Measurements from ENCODE around the gene MCHR2. TPM values are rescaled to one million over a fixed set of nuclear protein-coding genes. Genes with fewer than 3 reads are reported as not detected.
"Not testable (repeated sequence)": the region's sequence is repeated elsewhere in the genome, so short reads cannot be mapped to it uniquely, and the experiment has no call there.

Gene MCHR2
- 0.01 TPM for polyA plus RNA-seq (2013, experiment 1 of 2)
- polyA plus RNA-seq (2013, experiment 2 of 2) = not detected

GRCh38 chr6:99993533-99994251 lies at the start of gene MCHR2:
Gene MCHR2 (minus strand): TSS chr6:99994223. CDS start chr6:99956147, 38,076 bp downstream.
- Histone ChIP-seq H3K79me2 (ENCODE audit: control insufficient read depth, insufficient read depth, low read length) (no peaks in the 10 kb centered on the region), H4K8ac (ENCODE audit: low read depth, low read length) (no peak within 1 kb of the TSS), H3K4ac (ENCODE audit: low read depth, low read length) (no peak within 1 kb of the TSS), H3K9ac (ENCODE audit: low read length) (peak within 1 kb of the TSS; percentile 27), H3K79me1 (ENCODE audit: low read length) (no peaks in the 10 kb centered on the region), H2AK5ac (ENCODE audit: low read length) (no peak within 1 kb of the TSS), H3K4me1 (ENCODE audit: control insufficient read depth, low read depth, low read length) (no peaks in the 10 kb centered on the region), H2BK120ac (ENCODE audit: low read depth, low read length) (no peak within 1 kb of the TSS), H3K18ac (ENCODE audit: low read length) (no peak within 1 kb of the TSS), H3K4me2 (ENCODE audit: low read length) (peak within 1 kb of the TSS; percentile 66), H4K5ac (ENCODE audit: low read length) (no peak within 1 kb of the TSS), H3K56ac (ENCODE audit: low read length) (peak within 1 kb of the TSS; percentile 34), H3K36me3 (ENCODE audit: control insufficient read depth, insufficient read depth, low read length) (no peaks in the 10 kb centered on the region), H3K27ac (ENCODE audit: low read depth, low read length) (no peak within 1 kb of the TSS), H3K23ac (ENCODE audit: low read length) (no peak within 1 kb of the TSS), H3K27me3 (ENCODE audit: insufficient read depth, low read length, poor library complexity) (peaks cover 23% of the 10 kb centered on the region), H2BK15ac (replicated peaks; ENCODE audit: low read depth) (no peak within 1 kb of the TSS), H3K4me3 (ENCODE audit: low read length) (peak within 1 kb of the TSS; percentile 28), H2BK5ac (ENCODE audit: low read length) (no peak within 1 kb of the TSS)
- DNase-seq = peak; percentile 39
- no CpG with 5 or more reads among the region's 64 CpGs for WGBS (ENCODE audit: extremely low coverage, insufficient coverage, low lambda C conversion rate)

GRCh38 chr6:100038546-100038945 lies 44.5 kb upstream of the MCHR2 start:
- not testable (repeated sequence) for H3K79me1 ChIP-seq (ENCODE audit: low read length); H3K18ac ChIP-seq (ENCODE audit: low read length); H3K4me3 ChIP-seq (ENCODE audit: low read length); H2BK15ac ChIP-seq (replicated peaks; ENCODE audit: low read depth); H3K4ac ChIP-seq (ENCODE audit: low read depth, low read length); H3K4me1 ChIP-seq (ENCODE audit: control insufficient read depth, low read depth, low read length); H4K8ac ChIP-seq (ENCODE audit: low read depth, low read length); H3K23ac ChIP-seq (ENCODE audit: low read length); H3K27me3 ChIP-seq (ENCODE audit: insufficient read depth, low read length, poor library complexity); H3K9ac ChIP-seq (ENCODE audit: low read length); H3K79me2 ChIP-seq (ENCODE audit: control insufficient read depth, insufficient read depth, low read length); H3K36me3 ChIP-seq (ENCODE audit: control insufficient read depth, insufficient read depth, low read length); H2BK120ac ChIP-seq (ENCODE audit: low read depth, low read length); H3K27ac ChIP-seq (ENCODE audit: low read depth, low read length); H3K56ac ChIP-seq (ENCODE audit: low read length); DNase-seq; H3K4me2 ChIP-seq (ENCODE audit: low read length); H4K5ac ChIP-seq (ENCODE audit: low read length); H2AK5ac ChIP-seq (ENCODE audit: low read length); H2BK5ac ChIP-seq (ENCODE audit: low read length)
- WGBS (ENCODE audit: extremely low coverage, insufficient coverage, low lambda C conversion rate) = no CpG with 5 or more reads among the region's 1 CpG

- H3K56ac ChIP-seq (ENCODE audit: low read length) = no peak overlapping the region
- no peak overlapping the region for H3K23ac ChIP-seq (ENCODE audit: low read length)
- no peaks in the 10 kb centered on the region for H3K79me2 ChIP-seq (ENCODE audit: control insufficient read depth, insufficient read depth, low read length)
- no peak overlapping the region for H3K9ac ChIP-seq (ENCODE audit: low read length)
- no peak overlapping the region for H4K5ac ChIP-seq (ENCODE audit: low read length)
- peaks cover 2% of the 10 kb centered on the region for H3K4me1 ChIP-seq (ENCODE audit: control insufficient read depth, low read depth, low read length)
- no peak for DNase-seq
- no peak overlapping the region for H4K8ac ChIP-seq (ENCODE audit: low read depth, low read length)
- no peak overlapping the region for H3K4me2 ChIP-seq (ENCODE audit: low read length)
- H3K27ac ChIP-seq (ENCODE audit: low read depth, low read length) = no peak overlapping the region
- H3K18ac ChIP-seq (ENCODE audit: low read length) = no peak overlapping the region
- H3K4ac ChIP-seq (ENCODE audit: low read depth, low read length) = no peak overlapping the region
- no peak overlapping the region for H2BK15ac ChIP-seq (replicated peaks; ENCODE audit: low read depth)
- H3K27me3 ChIP-seq (ENCODE audit: insufficient read depth, low read length, poor library complexity) = no peaks in the 10 kb centered on the region
- no peak overlapping the region for H2BK120ac ChIP-seq (ENCODE audit: low read depth, low read length)
- no peak overlapping the region for H2BK5ac ChIP-seq (ENCODE audit: low read length)
- no peaks in the 10 kb centered on the region for H3K36me3 ChIP-seq (ENCODE audit: control insufficient read depth, insufficient read depth, low read length)
- no peaks in the 10 kb centered on the region for H3K79me1 ChIP-seq (ENCODE audit: low read length)
- H3K4me3 ChIP-seq (ENCODE audit: low read length) = no peak overlapping the region
- WGBS (ENCODE audit: extremely low coverage, insufficient coverage, low lambda C conversion rate) = no CpG with 5 or more reads among the region's 8 CpGs
- H2AK5ac ChIP-seq (ENCODE audit: low read length) = no peak overlapping the region
Observed at GRCh38 chr6:100035873-100036653, 42.0 kb upstream of the MCHR2 start.

- no peak overlapping the region for H3K4me3 ChIP-seq (ENCODE audit: low read length)
- no peak overlapping the region for H2BK5ac ChIP-seq (ENCODE audit: low read length)
- no peak overlapping the region for H2BK120ac ChIP-seq (ENCODE audit: low read depth, low read length)
- H3K79me1 ChIP-seq (ENCODE audit: low read length) = no peaks in the 10 kb centered on the region
- H3K9ac ChIP-seq (ENCODE audit: low read length) = no peak overlapping the region
- H3K56ac ChIP-seq (ENCODE audit: low read length) = no peak overlapping the region
- no peak overlapping the region for H3K23ac ChIP-seq (ENCODE audit: low read length)
- no peak overlapping the region for H2AK5ac ChIP-seq (ENCODE audit: low read length)
- H3K27ac ChIP-seq (ENCODE audit: low read depth, low read length) = no peak overlapping the region
- H3K18ac ChIP-seq (ENCODE audit: low read length) = no peak overlapping the region
- no peak overlapping the region for H3K4ac ChIP-seq (ENCODE audit: low read depth, low read length)
- no peak overlapping the region for H2BK15ac ChIP-seq (replicated peaks; ENCODE audit: low read depth)
- no peak overlapping the region for H4K8ac ChIP-seq (ENCODE audit: low read depth, low read length)
- no CpG with 5 or more reads among the region's 2 CpGs for WGBS (ENCODE audit: extremely low coverage, insufficient coverage, low lambda C conversion rate)
- H4K5ac ChIP-seq (ENCODE audit: low read length) = no peak overlapping the region
- no peaks in the 10 kb centered on the region for H3K27me3 ChIP-seq (ENCODE audit: insufficient read depth, low read length, poor library complexity)
- no peaks in the 10 kb centered on the region for H3K4me1 ChIP-seq (ENCODE audit: control insufficient read depth, low read depth, low read length)
- DNase-seq = peak; percentile 46
- no peaks in the 10 kb centered on the region for H3K36me3 ChIP-seq (ENCODE audit: control insufficient read depth, insufficient read depth, low read length)
- H3K4me2 ChIP-seq (ENCODE audit: low read length) = no peak overlapping the region
- no peaks in the 10 kb centered on the region for H3K79me2 ChIP-seq (ENCODE audit: control insufficient read depth, insufficient read depth, low read length)
Observed at GRCh38 chr6:100023798-100024197, 29.8 kb upstream of the MCHR2 start.

- no peaks in the 10 kb centered on the region for H3K36me3 ChIP-seq (ENCODE audit: control insufficient read depth, insufficient read depth, low read length)
- no peak overlapping the region for H3K4me2 ChIP-seq (ENCODE audit: low read length)
- no peak overlapping the region for H3K23ac ChIP-seq (ENCODE audit: low read length)
- H3K79me2 ChIP-seq (ENCODE audit: control insufficient read depth, insufficient read depth, low read length) = no peaks in the 10 kb centered on the region
- H2BK120ac ChIP-seq (ENCODE audit: low read depth, low read length) = no peak overlapping the region
- no peak overlapping the region for H4K8ac ChIP-seq (ENCODE audit: low read depth, low read length)
- no CpG with 5 or more reads among the region's 3 CpGs for WGBS (ENCODE audit: extremely low coverage, insufficient coverage, low lambda C conversion rate)
- no peak overlapping the region for H3K9ac ChIP-seq (ENCODE audit: low read length)
- peak; percentile 6 for DNase-seq
- H2BK5ac ChIP-seq (ENCODE audit: low read length) = no peak overlapping the region
- no peaks in the 10 kb centered on the region for H3K27me3 ChIP-seq (ENCODE audit: insufficient read depth, low read length, poor library complexity)
- no peak overlapping the region for H3K27ac ChIP-seq (ENCODE audit: low read depth, low read length)
- H4K5ac ChIP-seq (ENCODE audit: low read length) = no peak overlapping the region
- H3K56ac ChIP-seq (ENCODE audit: low read length) = no peak overlapping the region
- no peak overlapping the region for H2BK15ac ChIP-seq (replicated peaks; ENCODE audit: low read depth)
- H3K18ac ChIP-seq (ENCODE audit: low read length) = no peak overlapping the region
- no peak overlapping the region for H3K4ac ChIP-seq (ENCODE audit: low read depth, low read length)
- no peak overlapping the region for H2AK5ac ChIP-seq (ENCODE audit: low read length)
- no peaks in the 10 kb centered on the region for H3K4me1 ChIP-seq (ENCODE audit: control insufficient read depth, low read depth, low read length)
- no peak overlapping the region for H3K4me3 ChIP-seq (ENCODE audit: low read length)
- no peaks in the 10 kb centered on the region for H3K79me1 ChIP-seq (ENCODE audit: low read length)
Observed at GRCh38 chr6:100022847-100023246, 28.8 kb upstream of the MCHR2 start.

All from mesendoderm (in vitro differentiated cells).